ENCODE results near the gene KCTD7.
"Not testable (repeated sequence)": the region's sequence is repeated elsewhere in the genome, so short reads cannot be mapped to it uniquely, and the experiment has no call there.

Gene KCTD7

DNA sequence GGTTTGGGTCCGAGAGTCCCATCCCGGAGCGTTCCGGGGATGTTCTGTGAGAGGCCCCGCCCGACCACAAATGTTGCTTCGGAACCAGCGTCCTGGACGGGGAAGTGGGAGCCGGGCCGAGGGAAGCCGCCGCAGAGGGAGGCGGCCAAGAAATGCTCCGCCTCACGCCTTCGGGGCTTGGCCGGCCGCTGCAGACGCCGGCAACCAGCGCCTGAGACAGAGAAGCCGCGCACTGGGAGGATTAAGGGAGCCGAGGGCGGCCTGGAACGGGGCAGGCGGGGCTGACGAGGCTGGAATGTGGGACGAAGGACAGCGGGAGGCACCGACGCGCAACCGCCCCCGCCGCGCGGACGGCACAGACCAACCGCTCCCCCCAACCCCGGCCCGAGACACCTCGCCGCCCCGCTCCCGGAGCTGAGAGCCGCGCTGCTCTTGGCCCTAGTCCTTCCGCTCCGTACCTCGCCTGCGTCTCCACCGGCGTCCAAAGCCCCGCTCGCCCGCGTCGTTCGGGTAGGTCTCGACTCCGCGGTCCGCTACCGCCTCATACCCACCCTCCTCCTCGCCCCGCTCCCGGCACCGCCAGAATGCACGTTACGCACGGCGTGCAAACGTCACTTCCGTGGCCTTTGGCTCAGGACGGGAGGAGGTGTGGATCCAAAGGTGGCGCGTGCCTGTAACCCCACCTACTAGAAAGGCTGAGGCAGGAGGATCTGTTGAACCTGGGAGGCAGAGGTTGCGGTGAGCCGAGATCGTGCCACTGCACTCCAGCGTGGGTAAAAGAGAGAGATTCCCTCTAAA is 36.7 kb upstream of the KCTD7 start:
- H3K4me1 ChIP-seq (ENCODE audit: low read length): peaks cover 12% of the 10 kb centered on the region
- peak overlapping the region; percentile 39 for H3K27ac ChIP-seq (ENCODE audit: low read length)
- H4K20me1 ChIP-seq (ENCODE audit: insufficient read depth, low read length): peaks cover 5% of the 10 kb centered on the region
- no peak for TF ChIP-seq EZH2phosphoT487 (IDR thresholded peaks at IDR 0.05; ENCODE audit: low read depth)
- TF ChIP-seq, protein P1, sequence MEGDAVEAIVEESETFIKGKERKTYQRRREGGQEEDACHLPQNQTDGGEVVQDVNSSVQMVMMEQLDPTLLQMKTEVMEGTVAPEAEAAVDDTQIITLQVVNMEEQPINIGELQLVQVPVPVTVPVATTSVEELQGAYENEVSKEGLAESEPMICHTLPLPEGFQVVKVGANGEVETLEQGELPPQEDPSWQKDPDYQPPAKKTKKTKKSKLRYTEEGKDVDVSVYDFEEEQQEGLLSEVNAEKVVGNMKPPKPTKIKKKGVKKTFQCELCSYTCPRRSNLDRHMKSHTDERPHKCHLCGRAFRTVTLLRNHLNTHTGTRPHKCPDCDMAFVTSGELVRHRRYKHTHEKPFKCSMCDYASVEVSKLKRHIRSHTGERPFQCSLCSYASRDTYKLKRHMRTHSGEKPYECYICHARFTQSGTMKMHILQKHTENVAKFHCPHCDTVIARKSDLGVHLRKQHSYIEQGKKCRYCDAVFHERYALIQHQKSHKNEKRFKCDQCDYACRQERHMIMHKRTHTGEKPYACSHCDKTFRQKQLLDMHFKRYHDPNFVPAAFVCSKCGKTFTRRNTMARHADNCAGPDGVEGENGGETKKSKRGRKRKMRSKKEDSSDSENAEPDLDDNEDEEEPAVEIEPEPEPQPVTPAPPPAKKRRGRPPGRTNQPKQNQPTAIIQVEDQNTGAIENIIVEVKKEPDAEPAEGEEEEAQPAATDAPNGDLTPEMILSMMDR (IDR thresholded peaks at IDR 0.05; ENCODE audit: low read depth, low read length): no peak
- H3K9me3 ChIP-seq (ENCODE audit: insufficient read depth, low read length): no peaks in the 10 kb centered on the region
- peak overlapping the region; percentile 66; the same call in 1 of the 2 replicates for H2AFZ ChIP-seq (ENCODE audit: low read depth, low read length)
- no peaks in the 10 kb centered on the region for H3K36me3 ChIP-seq (replicated peaks; ENCODE audit: low read depth, low read length)
- H3K27me3 ChIP-seq (ENCODE audit: low read depth, low read length): no peaks in the 10 kb centered on the region
- peak overlapping the region; percentile 65 for H3K4me2 ChIP-seq (ENCODE audit: low read length)
- peaks cover 52% of the 10 kb centered on the region for H3K79me2 ChIP-seq (ENCODE audit: low read length)
- peak overlapping the region; percentile 89 for H3K4me3 ChIP-seq (ENCODE audit: low read length)
- peak overlapping the region; percentile 78 for H3K9ac ChIP-seq (ENCODE audit: low read length)

DNA sequence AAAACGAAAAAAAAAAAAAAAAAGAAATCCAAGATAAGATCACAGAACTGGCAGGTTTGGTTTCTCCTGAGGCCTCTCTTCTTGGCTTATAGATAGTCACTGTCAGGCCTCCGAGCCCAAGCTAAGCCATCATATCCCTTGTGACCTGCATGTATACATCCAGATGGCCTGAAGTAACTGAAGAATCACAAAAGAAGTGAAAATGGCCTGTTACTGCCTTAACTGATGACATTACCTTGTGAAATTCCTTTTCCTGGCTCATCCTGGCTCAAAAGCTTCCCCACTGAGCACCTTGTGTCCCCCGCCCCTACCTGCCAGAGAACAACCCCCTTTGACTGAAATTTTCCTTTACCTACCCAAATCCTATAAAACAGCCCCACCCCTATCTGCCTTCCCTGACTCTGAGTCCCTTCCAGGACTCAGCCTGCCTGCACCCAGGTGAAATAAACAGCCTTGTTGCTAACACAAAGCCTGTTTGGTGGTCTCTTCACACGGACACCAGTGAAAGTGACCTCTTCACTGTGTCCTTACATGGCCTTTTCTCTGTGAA is 36.0 kb upstream of the KCTD7 start:
- not testable (repeated sequence) for H3K36me3 ChIP-seq (replicated peaks; ENCODE audit: low read depth, low read length); H3K27me3 ChIP-seq (ENCODE audit: low read depth, low read length); H3K9me3 ChIP-seq (ENCODE audit: insufficient read depth, low read length); H4K20me1 ChIP-seq (ENCODE audit: insufficient read depth, low read length)
- peak overlapping the region; percentile 65 for H3K4me2 ChIP-seq (ENCODE audit: low read length)
- H3K9ac ChIP-seq (ENCODE audit: low read length): peak overlapping the region; percentile 78
- peak overlapping the region; percentile 39 for H3K27ac ChIP-seq (ENCODE audit: low read length)
- peaks cover 46% of the 10 kb centered on the region for H3K79me2 ChIP-seq (ENCODE audit: low read length)
- peak overlapping the region; percentile 89 for H3K4me3 ChIP-seq (ENCODE audit: low read length)
- peaks cover 12% of the 10 kb centered on the region for H3K4me1 ChIP-seq (ENCODE audit: low read length)
- H2AFZ ChIP-seq (ENCODE audit: low read depth, low read length): peak overlapping the region; percentile 66; the same call in 1 of the 2 replicates

DNA sequence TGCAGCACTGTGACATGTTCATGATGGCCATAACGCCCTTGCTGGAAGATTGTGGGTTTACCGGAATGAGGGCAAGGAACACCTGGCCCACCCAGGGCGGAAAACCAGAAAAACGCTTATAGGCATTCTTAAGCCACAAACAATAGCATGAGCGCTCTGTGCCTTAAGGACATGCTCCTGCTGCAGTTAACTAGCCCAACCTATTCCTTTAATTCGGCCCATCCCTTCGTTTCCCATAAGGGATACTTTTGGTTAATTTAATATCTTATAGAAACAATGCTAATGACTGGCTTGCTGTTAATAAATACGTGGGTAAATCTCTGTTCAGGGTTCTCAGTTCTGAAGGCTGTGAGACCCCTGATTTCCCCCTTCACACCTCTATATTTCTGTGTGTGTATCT is 34.6 kb upstream of the KCTD7 start:
- not testable (repeated sequence) for H3K4me2 ChIP-seq (ENCODE audit: low read length); H3K27ac ChIP-seq (ENCODE audit: low read length); H4K20me1 ChIP-seq (ENCODE audit: insufficient read depth, low read length); H3K9me3 ChIP-seq (ENCODE audit: insufficient read depth, low read length); H3K9ac ChIP-seq (ENCODE audit: low read length); H3K4me3 ChIP-seq (ENCODE audit: low read length); H2AFZ ChIP-seq (ENCODE audit: low read depth, low read length); H3K36me3 ChIP-seq (replicated peaks; ENCODE audit: low read depth, low read length); H3K27me3 ChIP-seq (ENCODE audit: low read depth, low read length)
- Histone ChIP-seq H3K4me1 (ENCODE audit: low read length) (peaks cover 12% of the 10 kb centered on the region), H3K79me2 (ENCODE audit: low read length) (peaks cover 31% of the 10 kb centered on the region)

DNA sequence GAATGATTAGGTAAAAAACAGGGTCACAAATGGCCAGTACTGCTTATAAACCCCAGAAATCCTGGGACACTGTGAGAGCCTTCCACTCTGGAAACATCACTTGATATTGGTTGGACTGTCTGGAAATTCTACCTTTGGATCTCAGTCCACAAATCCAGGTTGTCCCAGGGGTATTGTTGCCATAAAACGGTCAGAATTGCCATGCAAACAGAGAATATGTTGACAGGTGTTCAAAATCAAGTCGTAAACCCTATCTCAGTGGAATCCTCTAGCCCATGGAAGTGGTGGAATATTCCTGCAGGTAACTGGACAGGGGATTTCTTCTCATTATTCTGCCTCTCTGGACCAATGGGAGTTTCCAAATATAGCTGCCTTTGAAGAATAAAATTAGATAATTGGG is 31.2 kb upstream of the KCTD7 start:
- no peaks in the 10 kb centered on the region for H3K79me2 ChIP-seq (ENCODE audit: low read length)
- no peak overlapping the region for H2AFZ ChIP-seq (ENCODE audit: low read depth, low read length)
- no peak overlapping the region for H3K4me2 ChIP-seq (ENCODE audit: low read length)
- no peak for TF ChIP-seq EZH2phosphoT487 (IDR thresholded peaks at IDR 0.05; ENCODE audit: low read depth)
- H3K4me1 ChIP-seq (ENCODE audit: low read length): peaks cover 5% of the 10 kb centered on the region; the same call in 1 of the 2 replicates
- no peak overlapping the region for H3K9ac ChIP-seq (ENCODE audit: low read length)
- no peak overlapping the region for H3K4me3 ChIP-seq (ENCODE audit: low read length)
- no peak overlapping the region for H3K27ac ChIP-seq (ENCODE audit: low read length)
- no peaks in the 10 kb centered on the region for H3K36me3 ChIP-seq (replicated peaks; ENCODE audit: low read depth, low read length)
- H4K20me1 ChIP-seq (ENCODE audit: insufficient read depth, low read length): no peaks in the 10 kb centered on the region
- 0 out of 2 replicates have a peak, but pooled peaks cover 4% of the 10 kb centered on the region for H3K27me3 ChIP-seq (ENCODE audit: low read depth, low read length)
- H3K9me3 ChIP-seq (ENCODE audit: insufficient read depth, low read length): no peaks in the 10 kb centered on the region

DNA sequence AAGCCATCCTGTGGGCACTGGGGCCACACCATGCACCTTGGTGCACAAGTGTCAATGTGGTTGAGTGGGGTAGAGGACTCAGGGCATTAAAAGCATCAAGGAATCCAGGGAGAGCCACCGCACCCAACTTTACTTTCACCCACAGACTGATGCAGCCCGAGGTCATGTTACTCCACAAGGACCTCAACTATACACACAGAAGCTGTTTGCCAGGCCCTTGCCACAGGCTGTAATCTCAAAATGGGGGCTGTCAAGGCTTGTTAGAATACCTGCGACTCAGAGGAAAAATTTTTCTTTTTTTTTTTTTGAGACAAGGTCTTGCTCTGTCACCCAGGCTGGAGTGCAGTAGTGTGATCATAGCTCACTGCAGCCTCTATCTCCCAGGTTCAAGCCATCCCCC is 26.5 kb upstream of the KCTD7 start:
- no peaks in the 10 kb centered on the region for H3K4me1 ChIP-seq (ENCODE audit: low read length)
- no peaks in the 10 kb centered on the region for H3K79me2 ChIP-seq (ENCODE audit: low read length)
- H3K4me3 ChIP-seq (ENCODE audit: low read length): no peak overlapping the region
- no peak overlapping the region for H3K4me2 ChIP-seq (ENCODE audit: low read length)
- H3K27me3 ChIP-seq (ENCODE audit: low read depth, low read length): 0 out of 2 replicates have a peak, but pooled peaks cover 4% of the 10 kb centered on the region
- H2AFZ ChIP-seq (ENCODE audit: low read depth, low read length): no peak overlapping the region
- TF ChIP-seq, protein P1 (IDR thresholded peaks at IDR 0.05; ENCODE audit: low read depth, low read length): no peak
- no peak for TF ChIP-seq EZH2phosphoT487 (IDR thresholded peaks at IDR 0.05; ENCODE audit: low read depth)
- H3K9ac ChIP-seq (ENCODE audit: low read length): no peak overlapping the region
- H3K9me3 ChIP-seq (ENCODE audit: insufficient read depth, low read length): no peaks in the 10 kb centered on the region
- no peaks in the 10 kb centered on the region for H4K20me1 ChIP-seq (ENCODE audit: insufficient read depth, low read length)
- no peaks in the 10 kb centered on the region for H3K36me3 ChIP-seq (replicated peaks; ENCODE audit: low read depth, low read length)
- no peak overlapping the region for H3K27ac ChIP-seq (ENCODE audit: low read length)

Measured in OCI-LY3 (cell line).